ENCODE measurements around the gene DEAF1.

Gene DEAF1

DNA sequence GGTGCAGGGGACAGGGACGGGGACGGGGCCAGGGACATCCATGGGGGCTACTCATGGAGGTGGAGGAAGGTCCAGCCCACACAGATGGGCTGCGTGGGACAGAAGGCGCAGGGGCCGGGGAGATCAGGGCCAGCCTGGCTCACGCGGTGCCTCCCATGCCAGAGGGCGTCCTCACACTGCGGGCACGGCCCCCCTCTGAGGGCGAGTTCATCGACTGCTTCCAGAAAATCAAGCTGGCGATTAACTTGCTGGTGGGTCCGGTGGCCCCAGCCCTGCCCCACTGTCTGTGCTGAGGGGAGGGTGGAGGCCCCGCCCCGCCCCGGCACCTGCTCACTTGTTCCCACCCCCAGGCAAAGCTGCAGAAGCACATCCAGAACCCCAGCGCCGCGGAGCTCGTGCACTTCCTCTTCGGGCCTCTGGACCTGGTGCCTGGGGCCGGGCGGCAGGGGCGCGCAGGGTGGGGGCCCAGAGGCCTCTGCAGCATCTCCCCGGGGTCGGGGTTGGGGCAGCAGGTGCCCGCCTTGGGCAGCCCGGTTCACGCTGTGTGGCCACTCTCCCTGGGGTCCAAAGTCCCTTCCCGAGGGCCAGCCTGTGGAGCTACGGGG is 26.8 kb upstream of the DEAF1 start:
- DNase-seq: peak; percentile 64

DNA sequence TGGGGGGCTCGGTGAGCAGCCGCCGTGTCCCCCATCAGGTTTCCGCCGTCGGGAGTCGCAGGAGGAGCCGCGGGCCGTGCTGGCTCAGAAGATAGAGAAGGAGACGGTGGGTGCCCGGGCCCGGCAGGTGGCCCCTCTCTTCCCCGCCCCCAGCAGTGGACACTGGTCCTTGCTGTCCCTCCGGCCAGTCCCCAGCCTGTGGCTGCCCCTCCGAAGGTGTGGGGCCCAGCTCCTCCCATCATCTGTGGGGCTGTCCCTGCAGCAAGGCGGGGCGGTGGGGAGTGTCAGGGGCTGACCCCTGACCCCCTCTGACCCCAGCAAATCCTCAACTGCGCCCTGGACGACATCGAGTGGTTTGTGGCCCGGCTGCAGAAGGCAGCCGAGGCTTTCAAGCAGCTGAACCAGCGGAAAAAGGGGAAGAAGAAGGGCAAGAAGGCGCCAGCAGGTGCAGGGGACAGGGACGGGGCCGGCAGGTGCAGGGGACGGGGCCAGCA is 26.3 kb upstream of the DEAF1 start:
- peak; percentile 31 for DNase-seq

DNA sequence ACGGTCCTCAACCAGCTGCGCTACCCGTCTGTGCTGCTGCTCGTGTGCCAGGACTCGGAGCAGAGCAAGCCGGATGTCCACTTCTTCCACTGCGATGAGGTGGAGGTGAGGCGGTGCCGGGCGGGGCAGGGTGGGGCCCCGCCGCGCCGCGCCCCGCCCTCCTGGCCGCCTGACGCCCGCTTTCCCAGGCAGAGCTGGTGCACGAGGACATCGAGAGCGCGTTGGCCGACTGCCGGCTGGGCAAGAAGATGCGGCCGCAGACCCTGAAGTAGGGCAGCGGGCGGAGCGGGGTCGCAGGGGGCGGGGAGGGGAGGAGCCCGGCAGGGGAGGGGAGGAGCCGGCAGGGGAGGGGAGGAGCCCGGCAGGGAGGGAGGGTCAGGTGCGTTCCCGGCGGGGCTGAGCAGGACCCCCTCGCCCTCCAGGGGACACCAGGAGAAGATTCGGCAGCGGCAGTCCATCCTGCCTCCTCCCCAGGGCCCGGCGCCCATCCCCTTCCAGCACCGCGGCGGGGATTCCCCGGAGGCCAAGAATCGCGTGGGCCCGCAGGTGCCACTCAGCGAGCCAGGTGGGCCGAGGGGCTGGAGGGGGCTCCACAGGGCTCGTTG is 25.7 kb upstream of the DEAF1 start:
- DNase-seq: peak; percentile 70

DNA sequence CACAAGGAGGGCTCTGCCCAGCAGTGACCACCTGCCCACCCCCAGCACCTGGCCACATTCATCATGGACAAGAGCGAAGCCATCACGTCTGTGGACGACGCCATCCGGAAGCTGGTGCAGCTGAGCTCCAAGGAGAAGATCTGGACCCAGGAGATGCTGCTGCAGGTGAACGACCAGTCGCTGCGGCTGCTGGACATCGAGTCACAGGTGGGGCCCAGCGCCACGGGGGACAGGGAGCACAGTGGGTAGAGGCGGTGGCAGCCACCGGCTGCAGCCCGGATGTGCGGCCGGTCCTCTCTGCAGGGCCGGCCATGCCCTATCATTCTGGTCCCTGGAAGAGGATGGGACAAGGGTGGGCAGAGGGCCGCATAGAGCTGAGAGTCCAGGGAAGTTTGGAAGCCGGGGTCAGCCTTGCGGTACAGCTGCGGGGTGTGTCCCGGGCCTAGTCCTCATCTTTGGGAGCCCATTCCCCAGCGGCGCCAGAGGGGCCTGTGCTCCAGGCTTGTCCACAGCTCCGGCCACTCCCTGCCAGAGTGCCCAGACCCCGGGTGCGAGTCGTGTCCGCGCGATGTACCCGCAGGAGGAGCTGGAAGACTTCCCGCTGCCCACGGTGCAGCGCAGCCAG is 25.1 kb upstream of the DEAF1 start:
- DNase-seq: no peak

DNA sequence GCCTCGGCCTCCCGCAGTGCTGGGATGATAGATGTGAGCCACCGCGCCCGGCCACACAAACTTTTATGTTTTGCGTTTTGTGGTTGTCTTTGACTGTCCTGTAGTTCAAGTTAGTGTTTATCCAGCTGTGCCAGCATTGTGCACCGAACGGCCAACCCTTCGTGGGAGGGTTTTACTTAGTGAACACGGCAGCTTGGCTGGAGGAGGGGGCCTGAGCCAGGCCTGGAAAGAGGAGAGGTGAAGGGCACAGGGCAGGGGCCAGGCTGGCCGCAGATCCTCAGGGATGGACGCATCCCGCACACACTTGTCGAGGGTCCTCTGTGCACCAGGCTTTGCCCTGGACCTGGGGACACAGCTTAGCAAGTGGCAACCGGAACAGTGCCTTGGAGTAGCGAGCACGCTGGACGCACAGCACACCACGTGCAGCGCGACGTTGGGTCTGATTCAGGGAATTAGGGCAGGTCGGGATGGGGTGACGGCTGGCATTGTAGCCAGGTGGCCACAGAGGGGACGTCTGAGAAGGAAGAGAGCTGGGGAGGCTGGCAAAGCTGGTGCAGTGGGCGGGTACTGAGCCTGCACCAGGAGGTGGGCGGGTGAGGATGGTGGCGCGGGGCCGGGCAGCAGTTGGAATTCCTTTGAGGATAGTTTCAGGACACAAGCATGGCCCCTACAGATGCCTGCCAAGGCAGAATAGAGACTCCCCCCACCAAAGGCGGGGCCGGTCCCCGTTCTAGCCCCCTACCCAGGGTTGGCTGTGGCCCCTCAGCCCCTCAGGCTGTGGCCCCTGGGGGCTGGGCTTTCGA is 24.4 kb upstream of the DEAF1 start:
- DNase-seq: no peak

DNA sequence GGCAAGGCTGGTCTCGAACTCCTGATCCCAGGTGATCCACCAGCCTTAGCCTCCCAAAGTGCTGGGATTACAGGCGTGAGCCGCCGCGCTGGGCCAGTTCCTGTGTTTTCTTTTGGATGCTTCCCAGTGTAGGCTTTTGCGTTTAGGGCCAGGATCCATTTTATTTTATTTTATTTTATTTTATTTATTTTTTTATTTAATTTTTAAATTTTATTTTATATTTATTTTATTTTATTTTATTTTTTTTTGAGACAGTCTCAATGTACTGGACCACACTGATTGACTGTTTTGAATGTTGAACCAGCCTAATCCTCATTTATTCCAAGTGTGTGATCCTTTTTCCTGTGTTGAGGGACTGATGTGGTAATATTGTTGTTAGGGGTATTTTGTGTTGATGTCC is 19.4 kb upstream of the DEAF1 start:
- no peak for DNase-seq

DNA sequence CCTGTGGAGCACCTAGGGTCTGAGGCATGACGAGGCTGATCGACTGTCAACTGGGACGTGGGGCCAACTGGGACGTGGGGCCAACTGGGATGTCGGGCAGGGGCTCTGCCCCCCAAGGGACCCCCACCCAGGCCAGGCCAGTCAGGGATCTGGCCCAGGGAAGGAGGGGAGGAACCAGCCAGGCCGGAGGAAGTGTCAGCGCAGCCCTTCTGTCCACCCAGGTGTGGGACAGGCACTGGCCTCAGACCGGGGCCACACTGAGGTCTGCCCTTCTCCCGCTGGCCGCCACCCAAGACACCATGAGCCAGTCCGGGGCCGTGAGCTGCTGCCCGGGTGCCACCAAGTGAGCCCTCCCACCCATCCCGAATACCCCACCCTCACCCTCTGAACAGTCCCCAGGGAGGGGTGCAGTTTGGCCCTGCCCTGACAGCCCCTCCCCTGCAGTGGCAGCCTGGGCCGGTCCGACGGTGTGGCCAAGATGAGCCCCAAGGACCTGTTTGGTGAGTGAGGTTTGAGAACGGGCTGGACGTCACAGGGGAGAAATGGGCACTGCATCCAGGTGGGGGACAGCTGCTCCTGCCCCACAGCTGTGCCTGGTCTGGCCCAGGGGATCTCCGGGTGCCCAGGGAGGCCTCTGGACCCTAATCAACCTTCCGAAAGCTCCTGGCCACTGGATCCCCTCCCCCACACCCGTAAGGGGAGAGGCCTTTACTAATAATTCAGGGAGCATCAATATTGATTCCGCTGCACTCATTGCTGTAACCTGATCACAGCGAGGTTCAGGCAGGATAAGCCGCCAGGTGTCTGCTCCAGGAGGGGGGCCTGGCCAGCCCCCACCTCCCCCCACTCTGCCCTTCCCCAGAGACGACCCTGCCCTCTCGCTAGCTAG is 14.3 kb upstream of the DEAF1 start:
- DNase-seq: no peak

DNA sequence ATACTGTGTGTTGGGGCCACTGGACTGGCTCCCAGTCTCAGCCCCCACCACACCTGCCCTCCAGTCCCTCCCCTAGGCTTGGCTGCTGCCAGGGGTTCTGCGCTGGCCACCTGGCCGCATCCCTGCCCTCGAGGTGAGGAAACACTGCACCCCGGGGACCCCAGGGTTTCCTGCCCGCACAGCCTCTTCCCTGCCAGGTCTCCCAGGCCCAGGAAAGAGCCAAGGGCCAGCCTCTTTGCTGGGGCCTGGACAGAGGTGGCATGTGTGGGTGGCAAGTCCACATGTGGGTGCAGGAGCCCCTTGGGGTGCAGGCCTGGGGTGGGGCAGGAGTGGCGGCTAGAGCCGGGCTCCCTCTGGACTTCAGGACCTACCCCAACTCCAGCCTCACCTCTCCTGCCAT is 13.5 kb upstream of the DEAF1 start:
- DNase-seq: no peak

DNA sequence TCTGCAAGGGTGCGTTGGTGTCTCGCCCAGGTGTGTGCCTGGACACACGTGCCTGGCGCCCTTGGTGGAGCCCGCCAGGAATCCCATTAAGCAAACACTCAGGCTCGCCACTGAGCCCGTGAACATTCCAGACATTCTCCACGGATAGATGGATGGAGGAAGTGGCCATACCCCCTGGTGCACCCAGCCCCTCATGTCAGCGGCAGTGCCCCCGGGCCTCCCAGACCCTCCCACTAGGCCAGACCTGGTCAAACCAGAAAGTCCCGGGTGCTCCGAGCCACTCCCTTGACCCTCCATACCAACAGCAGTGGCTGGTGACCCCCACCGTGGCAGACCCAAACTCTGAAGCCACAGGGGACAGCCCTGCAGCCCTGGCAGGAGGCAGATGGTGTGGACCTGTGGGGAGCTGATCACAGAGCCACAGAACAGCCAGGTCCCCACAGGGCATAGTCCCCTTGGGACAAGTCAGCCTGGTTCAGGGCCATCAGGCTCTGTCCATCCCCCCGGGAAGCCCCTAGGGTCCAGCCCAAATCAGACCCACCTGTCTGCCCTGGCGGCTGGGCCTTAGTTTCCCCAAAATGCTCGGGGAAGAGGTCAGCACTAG is 12.9 kb upstream of the DEAF1 start:
- no peak for DNase-seq

DNA sequence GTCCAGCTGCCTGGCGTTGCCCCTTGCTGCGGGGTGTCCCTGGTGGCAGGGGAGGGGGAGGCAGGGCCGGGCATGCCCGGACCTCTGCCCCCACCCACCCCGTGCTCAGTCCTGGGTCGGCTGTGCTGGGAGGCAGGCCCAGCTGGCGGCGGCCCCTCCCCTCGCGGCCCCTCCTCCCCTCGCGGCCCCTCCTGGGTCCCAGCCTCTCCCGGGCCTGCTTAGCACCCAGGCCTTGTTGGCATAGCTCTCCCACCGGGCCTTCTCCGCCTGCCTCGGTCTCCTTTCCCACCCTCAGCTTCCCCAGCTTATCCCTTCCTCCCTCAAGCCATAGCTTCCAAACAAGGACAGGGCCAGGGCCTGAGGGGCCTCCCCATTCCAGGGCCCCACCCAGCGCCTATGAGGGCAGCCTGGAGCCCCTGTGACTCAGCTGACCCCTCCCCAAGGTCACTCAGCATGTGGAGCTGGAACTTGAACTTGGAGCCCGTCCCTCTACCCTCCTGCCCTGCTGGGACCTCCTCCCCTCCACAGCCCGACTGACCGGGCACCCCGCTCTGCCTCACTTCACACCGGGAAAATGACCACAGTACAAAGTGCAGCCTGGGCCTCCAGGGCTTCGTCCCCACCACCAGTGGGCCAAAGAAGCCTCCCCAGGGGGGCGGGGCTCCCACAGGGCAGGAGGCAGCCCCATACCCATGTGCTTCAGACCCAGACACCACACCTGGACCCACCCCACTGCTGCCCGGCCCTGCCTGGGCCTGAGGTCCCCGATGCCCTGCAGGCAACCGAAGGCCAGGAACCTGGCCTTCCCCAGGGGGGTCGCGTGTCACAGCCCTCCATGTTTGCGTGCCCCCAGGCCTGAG is 12.2 kb upstream of the DEAF1 start:
- no peak for DNase-seq

DNA sequence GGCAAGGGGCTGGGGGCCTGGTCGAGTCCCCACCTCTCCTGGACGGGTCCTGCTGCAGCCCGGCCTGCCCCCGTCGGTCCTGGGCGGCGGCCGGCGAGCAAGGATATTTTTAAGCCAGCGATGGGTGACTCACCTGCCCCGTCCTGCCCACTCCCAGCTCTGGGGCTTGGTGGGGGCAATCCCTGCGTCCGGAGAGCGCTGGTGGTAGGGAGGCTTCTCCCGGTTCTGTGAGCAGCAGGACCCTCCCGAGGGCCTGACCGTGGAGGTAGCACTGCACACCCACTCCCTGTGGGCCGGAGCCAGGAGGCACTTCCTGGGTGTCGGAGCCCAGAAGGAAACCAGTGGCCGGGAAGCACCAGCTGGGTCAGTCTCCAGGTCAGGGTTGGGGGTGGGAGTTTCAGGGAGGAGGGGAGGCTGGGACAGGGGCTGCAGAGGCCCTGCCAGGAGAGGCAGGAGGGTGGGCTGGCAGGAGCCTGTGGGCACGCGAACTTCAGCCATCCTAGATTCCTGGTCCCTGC is 11.5 kb upstream of the DEAF1 start:
- no peak for DNase-seq

DNA sequence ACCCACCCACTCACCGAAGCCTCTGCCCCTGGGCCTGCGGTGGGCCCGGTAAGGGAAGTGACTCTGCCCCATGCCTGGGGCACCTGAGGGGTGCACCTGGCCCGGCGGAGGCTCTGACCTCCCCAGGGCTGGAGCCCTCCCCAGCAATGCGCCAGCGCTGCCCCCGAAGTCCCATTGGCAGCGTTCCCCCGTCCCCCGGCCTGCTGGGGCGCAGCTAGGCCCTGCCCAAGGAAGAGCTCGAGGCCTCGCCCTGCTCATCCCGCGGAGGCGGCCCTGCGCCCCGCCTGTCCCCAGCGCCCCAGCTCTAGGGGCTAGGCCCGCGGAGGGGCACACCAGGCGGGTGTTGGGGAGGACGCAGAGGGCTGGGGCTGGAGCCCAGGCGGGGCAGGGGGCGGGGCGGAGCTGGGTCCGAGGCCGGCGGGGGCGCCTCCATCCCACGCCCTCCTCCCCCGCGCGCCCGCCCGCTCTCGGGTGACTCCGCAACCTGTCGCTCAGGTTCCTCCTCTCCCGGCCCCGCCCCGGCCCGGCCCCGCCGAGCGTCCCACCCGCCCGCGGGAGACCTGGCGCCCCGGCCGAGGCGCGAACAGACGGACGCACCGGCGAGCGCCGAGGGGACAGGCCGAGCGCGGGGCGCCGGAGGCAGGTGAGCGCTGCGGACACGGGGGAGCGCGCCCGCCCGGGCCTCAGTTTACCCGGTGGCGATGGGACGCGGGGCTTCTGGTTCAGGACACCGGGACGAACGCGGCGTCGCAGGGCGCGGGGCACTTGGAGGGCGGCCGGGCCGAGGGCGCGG is 10.8 kb upstream of the DEAF1 start, which contains the start of gene EPS8L2:
EPS8L2 (plus strand) TSS at position 586 of the 793 bp plus-strand sequence. CDS start 3,177 bp downstream, outside the sequence.
- no peak for DNase-seq

DNA sequence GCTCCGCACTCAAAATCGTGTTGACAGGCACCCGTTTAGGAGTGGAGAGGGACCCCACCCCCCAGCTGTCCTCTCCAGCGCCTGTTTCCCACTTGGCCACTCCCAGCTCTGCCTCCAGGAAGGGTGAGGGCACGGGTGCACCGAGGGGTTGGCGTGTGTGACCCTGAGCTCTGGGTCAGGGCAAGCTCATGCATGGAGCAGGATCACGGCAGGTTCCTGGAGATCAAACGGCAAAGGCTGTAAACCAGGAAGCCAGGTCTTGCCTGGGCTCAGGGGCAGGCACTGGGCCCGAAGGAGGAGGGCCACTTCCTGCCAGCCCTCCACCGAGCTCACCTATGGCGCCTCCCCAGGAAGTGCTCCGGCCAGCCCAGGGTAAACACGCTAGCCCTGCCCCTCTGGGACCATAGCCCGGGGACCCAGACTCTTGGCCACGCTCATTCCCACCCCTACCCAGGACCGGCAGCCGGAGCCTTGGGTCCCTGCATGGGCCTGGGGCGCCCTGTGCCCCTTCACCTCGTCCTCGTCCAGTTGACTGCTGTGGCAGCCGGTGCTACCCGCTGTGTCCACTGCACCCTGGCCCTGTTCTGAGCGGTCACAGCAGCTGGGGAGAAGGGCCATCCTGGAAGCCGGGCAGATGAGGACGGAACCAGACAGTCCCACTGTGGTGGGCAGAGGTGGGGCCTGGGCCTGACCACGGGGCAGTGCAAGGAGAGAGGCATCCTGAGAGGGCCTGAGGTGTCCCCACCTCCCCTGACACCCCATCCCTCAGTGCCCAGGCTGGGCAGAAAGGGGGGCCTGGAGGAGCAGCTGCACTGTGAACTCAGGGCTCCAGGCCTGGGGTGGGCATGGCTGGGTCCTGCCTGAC is 10.0 kb upstream of the DEAF1 start:
- no peak for DNase-seq

DNA sequence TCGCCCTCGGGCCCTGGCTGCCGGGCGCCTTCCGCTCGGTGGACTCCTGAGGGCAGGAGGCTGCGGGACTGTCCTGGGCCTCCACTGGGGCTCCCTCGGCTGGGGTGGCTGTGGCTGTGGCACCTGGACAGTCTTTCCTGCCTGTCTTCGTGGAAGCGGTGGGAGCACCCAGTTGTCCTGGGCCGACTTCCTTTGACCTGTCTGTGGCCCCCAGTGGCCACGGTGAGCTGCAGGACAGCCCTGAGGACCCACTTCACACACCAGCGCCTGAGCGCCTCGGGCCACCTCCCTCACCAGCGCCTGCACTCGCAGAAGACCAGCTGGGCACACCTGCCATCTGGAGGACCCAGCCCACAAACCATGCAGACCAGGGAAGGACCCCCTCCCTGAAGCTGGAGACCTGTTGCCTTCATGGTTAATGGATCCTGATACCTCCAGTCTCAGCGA is 9.2 kb upstream of the DEAF1 start:
- no peak for DNase-seq

DNA sequence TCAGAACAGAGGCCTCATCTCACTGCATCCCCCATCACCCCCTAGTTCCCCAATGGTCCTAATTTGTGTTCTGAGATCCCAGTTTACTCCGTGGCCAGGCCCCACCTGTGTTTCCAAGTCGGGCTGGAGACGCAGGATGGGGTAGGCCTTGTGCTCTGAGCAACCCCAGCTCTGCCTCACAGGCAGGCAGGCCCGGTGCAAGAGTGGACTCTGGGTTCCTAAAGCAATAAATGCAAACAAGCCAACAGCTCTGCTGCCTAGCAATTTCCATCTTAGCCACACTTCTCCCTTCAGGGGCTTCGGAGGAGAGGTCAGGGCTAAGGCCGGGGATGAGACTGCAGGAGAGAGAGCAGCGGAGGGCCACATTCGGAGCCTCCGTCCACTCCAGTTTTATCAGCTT is 8.5 kb upstream of the DEAF1 start:
- no peak for DNase-seq

DNA sequence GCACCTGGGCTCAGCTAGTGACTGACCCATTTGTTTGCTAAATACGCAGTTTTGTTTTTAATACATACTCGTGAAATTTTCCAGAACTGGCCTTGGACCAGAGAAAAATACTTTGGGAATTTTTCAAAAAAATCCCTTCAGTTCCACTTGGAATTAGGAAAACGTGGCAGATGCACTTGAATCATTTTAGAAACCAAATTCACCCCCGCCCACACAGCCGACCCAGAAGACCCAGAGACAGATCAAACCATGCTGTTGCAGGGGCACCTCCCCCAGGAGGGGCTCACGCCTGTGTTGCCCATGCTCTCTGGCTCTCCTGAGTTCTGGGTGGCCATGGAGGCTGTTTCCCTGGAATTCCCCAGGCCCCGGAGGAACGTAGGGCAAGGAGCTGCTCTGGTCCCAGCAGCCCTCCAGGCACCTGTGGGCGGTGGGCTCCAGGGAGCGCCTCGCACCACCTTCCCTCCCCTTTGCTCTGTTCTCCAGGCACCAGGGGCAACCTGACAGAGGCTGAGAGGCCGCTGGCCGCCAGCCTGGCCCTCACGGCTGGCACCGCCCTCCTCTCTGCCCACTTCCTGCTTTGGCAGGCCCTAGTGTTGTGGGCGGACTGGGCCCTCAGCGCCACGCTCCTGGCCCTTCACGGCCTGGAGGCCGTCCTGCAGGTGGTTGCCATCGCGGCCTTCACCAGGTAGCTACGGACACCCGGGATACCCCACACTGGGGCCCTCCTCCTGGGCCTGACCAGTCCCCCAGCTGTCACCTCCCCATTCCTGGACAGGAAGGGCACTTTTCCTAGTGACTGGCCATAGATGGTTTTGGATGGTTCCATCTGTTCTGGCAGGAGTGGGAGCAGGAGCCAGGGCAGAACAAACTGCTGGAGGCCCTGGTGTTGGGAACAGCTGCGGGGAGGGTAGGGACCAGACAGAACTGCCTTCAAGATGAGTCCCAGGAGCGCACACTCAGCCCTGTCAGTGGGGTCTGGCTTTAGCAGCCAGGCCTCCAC is 7.7 kb upstream of the DEAF1 start:
- no peak for DNase-seq

DNA sequence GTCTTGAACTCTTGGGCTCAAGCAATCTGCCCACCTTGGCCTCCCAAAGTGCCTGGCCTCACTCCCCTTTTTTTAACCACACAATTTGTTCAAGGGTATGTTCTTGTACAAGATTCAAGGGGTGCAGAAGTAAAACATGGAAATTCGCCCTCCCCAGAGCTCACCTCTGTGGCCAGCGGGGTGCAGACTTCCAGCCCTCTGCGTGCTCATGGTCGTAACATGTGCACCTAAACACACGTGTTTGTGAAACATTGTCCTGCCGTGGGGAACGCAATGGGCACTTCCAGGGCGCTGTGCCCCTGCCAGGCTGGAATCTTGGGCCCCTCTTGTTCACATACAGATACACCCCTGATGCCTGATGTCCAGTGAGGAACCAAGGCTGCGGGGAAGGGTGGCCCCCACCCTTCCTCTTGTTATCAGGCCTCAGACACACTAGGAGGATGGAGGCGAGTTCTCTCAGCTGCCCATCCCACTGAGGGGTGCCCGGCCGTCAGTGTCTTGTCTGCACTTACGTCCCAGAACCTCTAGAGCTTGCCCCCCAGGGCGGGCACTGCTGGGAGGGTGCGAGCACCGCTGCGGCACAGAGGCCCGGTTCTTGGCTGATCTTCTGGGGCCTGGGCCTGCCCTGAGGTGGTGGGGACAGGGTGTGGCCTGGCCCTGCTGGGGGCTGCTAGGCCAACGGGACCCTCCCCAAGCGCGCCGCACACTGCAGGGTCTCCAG is 6.9 kb upstream of the DEAF1 start:
- DNase-seq: no peak

Measured in NCI-H1105 treated with DMSO at 0.1 percent for 48 hours (cell line).